HL-60 (cell line): ENCODE data around the gene CLCN4.

Experiments
- DNase-seq, 2 experiments: peaks; one replicate each; pipeline ENCODE4 v3.0.0-alpha.2; 2010 to 2020; ENCODE audit warnings: low read depth in 1 of 2, low spot score in 1 of 2
- H3K27ac ChIP-seq: fragments of 250-450 bp; sonication (Bioruptor Pico); replicated peaks from 2 replicates; pipeline ENCODE4 v1.5.1; 2020; ENCODE audit warnings: mild to moderate bottlenecking, moderate library complexity
- H3K27me3 ChIP-seq: fragments of 250-450 bp; sonication (Bioruptor Pico); 2 replicates; pipeline ENCODE4 v1.5.1; 2021; ENCODE audit warnings: mild to moderate bottlenecking, moderate library complexity; ENCODE audit not compliant: insufficient read depth, poor library complexity, severe bottlenecking
- H3K4me3 ChIP-seq: replicated peaks from 2 replicates; pipeline ENCODE4 v1.5.1; 2011; ENCODE audit warnings: mild to moderate bottlenecking, control low read depth, low read length; ENCODE audit not compliant: insufficient read depth
- GABPA ChIP-seq: IDR thresholded peaks from 2 replicates; pipeline ENCODE4 v1.6.1; 2012; ENCODE audit warnings: low read depth
- POLR2AphosphoS5 ChIP-seq: IDR thresholded peaks from 2 replicates; pipeline ENCODE4 v1.6.1; 2012; ENCODE audit warnings: low read depth
- SPI1 ChIP-seq: IDR thresholded peaks from 2 replicates; pipeline ENCODE4 v1.6.1; 2012; ENCODE audit warnings: low read depth, mild to moderate bottlenecking, borderline replicate concordance
- long read RNA-seq: library from polyadenylated mRNA; unstranded; transcript quantifications from one replicate; pipeline ENCODE4 v2.0.0, GENCODE V29; 2020
- TF ChIP-seq, protein P1 (sequence below): IDR thresholded peaks from one replicate; pipeline ENCODE4 v1.5.1; 2011; ENCODE audit warnings: low read length, control low read depth, inconsistent platforms; ENCODE audit not compliant: insufficient read depth
- TF ChIP-seq, protein P2 (sequence below): IDR thresholded peaks from 2 replicates; pipeline ENCODE4 v1.6.1; 2012; ENCODE audit warnings: low read depth; ENCODE audit not compliant: insufficient replicate concordance

CLCN4 gene
- long read RNA-seq: 0 reads

DNA sequence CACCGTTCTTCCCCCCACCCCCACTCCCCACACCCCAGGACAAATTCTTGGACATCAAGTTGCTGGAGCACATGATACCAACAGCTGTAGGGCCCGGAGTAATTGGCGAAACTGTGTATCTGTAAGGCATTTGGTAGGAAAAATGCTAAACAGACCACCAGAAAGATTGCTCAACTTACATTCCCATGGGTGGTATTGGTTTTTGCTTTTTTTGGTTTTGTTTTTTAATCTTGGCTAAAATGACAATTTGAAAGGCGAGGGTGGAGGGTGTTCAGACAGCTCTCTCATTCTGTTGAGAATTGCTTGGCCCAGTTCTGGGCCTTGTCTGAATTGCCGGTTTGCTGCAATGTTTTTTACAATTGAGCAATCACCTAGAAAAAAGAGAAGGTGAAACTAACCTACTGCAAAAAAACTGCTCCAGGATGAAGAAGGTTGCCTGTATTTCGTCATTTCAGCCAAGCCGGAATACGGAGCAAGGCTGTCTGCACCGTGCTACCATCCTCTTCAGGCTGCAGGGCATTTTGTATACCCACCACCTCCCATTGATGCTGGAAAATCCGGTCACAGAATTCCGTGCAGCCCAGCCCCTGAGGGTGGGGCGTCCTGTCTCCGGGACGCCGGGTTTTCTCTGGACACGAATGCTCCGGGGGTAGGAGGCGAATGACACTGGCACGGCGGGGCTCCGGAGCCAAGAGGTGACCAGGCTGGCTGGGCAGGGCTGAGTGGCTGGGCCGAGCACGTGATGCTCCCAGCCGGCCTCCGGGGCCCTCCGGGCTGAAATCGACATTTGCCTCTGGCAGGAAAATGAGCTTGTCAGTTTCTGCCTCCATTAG, at the start of gene CLCN4:
Gene CLCN4 (plus strand): TSS at position 777 of the 833 bp plus-strand sequence. CDS start 28,058 bp downstream, outside the sequence.
- Histone ChIP-seq H3K27ac (no peak within 1 kb of the TSS), H3K4me3 (peak within 1 kb of the TSS; percentile 44), H3K27me3 (no peaks in the 10 kb centered on the region)
- DNase-seq: peak; percentile 52 to 57
- TF ChIP-seq, protein P1, sequence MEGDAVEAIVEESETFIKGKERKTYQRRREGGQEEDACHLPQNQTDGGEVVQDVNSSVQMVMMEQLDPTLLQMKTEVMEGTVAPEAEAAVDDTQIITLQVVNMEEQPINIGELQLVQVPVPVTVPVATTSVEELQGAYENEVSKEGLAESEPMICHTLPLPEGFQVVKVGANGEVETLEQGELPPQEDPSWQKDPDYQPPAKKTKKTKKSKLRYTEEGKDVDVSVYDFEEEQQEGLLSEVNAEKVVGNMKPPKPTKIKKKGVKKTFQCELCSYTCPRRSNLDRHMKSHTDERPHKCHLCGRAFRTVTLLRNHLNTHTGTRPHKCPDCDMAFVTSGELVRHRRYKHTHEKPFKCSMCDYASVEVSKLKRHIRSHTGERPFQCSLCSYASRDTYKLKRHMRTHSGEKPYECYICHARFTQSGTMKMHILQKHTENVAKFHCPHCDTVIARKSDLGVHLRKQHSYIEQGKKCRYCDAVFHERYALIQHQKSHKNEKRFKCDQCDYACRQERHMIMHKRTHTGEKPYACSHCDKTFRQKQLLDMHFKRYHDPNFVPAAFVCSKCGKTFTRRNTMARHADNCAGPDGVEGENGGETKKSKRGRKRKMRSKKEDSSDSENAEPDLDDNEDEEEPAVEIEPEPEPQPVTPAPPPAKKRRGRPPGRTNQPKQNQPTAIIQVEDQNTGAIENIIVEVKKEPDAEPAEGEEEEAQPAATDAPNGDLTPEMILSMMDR: no peak
- TF ChIP-seq SPI1: no peak
- TF ChIP-seq GABPA: no peak
- TF ChIP-seq, protein P2, sequence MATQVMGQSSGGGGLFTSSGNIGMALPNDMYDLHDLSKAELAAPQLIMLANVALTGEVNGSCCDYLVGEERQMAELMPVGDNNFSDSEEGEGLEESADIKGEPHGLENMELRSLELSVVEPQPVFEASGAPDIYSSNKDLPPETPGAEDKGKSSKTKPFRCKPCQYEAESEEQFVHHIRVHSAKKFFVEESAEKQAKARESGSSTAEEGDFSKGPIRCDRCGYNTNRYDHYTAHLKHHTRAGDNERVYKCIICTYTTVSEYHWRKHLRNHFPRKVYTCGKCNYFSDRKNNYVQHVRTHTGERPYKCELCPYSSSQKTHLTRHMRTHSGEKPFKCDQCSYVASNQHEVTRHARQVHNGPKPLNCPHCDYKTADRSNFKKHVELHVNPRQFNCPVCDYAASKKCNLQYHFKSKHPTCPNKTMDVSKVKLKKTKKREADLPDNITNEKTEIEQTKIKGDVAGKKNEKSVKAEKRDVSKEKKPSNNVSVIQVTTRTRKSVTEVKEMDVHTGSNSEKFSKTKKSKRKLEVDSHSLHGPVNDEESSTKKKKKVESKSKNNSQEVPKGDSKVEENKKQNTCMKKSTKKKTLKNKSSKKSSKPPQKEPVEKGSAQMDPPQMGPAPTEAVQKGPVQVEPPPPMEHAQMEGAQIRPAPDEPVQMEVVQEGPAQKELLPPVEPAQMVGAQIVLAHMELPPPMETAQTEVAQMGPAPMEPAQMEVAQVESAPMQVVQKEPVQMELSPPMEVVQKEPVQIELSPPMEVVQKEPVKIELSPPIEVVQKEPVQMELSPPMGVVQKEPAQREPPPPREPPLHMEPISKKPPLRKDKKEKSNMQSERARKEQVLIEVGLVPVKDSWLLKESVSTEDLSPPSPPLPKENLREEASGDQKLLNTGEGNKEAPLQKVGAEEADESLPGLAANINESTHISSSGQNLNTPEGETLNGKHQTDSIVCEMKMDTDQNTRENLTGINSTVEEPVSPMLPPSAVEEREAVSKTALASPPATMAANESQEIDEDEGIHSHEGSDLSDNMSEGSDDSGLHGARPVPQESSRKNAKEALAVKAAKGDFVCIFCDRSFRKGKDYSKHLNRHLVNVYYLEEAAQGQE: no peak
- no peak for TF ChIP-seq POLR2AphosphoS5

DNA sequence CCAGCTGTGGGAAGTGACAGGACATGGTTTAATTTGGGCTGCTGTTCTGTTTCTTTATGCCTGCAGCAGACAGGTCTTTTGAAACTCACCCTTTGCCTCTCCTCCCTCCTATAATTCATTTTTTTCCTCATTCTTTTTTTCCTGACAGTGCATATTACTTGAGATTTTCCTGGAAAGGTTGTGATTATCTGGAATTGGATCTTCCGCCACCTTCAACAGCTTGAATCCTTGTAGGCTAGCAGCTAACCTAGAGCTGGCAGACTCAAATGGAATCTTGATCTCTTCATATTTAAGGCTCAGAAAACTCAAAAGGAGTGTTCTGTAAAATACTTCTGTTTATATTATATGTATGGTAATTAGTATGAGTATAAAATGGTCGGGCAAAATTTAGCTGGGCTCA, 49.3 kb upstream of the CLCN4 start:
- Histone ChIP-seq H3K27me3 (peaks cover 8% of the 10 kb centered on the region), H3K27ac (no peak overlapping the region), H3K4me3 (no peak overlapping the region)
- no peak for TF ChIP-seq SPI1
- TF ChIP-seq, protein P2: no peak
- TF ChIP-seq, protein P1: no peak
- no peak for TF ChIP-seq POLR2AphosphoS5
- no peak for TF ChIP-seq GABPA
- no peak for DNase-seq

DNA sequence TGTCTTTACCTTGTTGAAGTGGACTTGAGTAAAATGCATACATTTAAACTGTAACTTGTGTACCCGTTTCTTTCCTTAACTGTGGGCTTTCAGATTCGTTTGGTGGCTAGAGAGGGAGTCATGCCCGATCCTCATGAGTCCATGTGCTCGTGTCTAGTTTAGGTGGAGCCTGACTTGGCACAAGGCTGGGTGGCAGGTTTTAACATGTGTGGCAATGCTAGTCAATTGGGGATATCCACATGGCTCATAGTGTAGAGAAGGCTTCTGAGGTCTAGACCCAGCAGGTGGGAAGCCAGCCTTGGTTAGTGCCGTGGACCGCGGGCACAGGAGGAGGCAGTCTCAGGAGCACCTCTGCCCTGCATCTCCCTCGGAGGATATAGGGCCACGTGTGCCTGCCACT, 48.5 kb upstream of the CLCN4 start:
- Histone ChIP-seq H3K27ac (no peak overlapping the region), H3K27me3 (peaks cover 8% of the 10 kb centered on the region), H3K4me3 (no peak overlapping the region)
- DNase-seq: no peak
- TF ChIP-seq, protein P2: no peak
- TF ChIP-seq SPI1: no peak
- TF ChIP-seq POLR2AphosphoS5: no peak
- TF ChIP-seq GABPA: no peak
- TF ChIP-seq, protein P1: no peak
